Measurements from ENCODE around the gene CNKSR1.

DNA sequence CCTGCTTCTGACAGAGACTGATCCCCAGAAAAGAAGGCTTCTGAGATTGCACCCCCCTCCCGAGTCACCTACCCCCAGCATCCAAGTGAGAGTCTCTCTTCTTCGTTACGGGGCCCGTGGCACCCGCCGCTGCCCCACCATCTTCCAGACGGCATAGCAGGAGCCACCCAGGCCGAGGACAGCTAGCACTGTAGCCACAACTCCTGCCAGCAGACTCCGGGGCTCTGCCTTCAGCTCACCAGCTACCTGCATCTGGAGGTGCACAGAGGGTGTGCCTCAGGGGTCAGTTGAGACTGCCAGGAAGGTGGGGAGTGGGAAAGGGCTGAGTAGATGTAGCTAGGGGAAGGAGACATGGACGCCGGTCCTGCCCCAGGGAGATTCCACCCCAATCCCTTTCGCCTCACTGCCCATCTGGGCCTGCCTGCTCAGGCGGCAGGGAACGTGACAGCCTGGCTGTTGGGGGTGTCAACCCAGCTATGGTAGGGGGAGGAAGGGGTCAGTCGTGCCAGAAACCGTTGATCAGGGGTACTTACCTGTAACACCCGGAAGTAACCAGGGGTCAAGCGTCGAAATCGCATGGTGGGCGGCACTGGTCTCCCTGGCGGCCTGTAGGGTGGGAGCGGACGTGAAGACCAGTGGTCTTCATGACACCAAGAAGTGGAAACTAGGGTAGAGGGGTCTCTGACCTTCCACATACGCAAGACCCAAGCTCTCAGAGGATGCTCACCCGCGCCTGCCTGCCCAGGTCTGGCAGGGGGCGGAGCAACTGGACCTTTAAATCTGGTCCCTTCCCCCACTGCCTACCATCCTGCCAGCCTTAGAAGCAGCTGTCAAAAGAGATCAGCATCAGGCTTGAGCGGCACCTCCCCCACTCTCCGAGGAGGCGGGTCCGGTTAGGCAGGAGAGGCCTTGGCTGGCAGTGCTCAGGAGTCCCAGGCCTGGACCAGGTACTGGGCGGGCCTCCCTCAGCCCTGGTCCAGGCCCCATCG is 5.9 kb upstream of the CNKSR1 start, which contains the start of gene ZNF593OS:
- TF ChIP-seq, protein P1, sequence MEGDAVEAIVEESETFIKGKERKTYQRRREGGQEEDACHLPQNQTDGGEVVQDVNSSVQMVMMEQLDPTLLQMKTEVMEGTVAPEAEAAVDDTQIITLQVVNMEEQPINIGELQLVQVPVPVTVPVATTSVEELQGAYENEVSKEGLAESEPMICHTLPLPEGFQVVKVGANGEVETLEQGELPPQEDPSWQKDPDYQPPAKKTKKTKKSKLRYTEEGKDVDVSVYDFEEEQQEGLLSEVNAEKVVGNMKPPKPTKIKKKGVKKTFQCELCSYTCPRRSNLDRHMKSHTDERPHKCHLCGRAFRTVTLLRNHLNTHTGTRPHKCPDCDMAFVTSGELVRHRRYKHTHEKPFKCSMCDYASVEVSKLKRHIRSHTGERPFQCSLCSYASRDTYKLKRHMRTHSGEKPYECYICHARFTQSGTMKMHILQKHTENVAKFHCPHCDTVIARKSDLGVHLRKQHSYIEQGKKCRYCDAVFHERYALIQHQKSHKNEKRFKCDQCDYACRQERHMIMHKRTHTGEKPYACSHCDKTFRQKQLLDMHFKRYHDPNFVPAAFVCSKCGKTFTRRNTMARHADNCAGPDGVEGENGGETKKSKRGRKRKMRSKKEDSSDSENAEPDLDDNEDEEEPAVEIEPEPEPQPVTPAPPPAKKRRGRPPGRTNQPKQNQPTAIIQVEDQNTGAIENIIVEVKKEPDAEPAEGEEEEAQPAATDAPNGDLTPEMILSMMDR (conservative IDR thresholded peaks at IDR 0.05; ENCODE audit: low read length): no peak
- no peak for TF ChIP-seq EZH2phosphoT487 (IDR thresholded peaks at IDR 0.05; ENCODE audit: borderline replicate concordance, low read depth, low read length)

Data from OCI-LY7 (cell line).